Epithelial cell of esophagus (primary cell): ENCODE data around the gene NKAIN2.
"Not testable (repeated sequence)": the region's sequence is repeated elsewhere in the genome, so short reads cannot be mapped to it uniquely, and the experiment has no call there.

ENCODE experiments used
- DNase-seq: peaks from one replicate; pipeline ENCODE4 v3.0.0; 2010; ENCODE audit warnings: low read depth
- H3K4me3 ChIP-seq: 2 replicates; pipeline ENCODE4 v1.5.1; 2011; ENCODE audit warnings: mild to moderate bottlenecking, low read length, control low read depth
- CTCF ChIP-seq: IDR thresholded peaks from 2 replicates; pipeline ENCODE4 v1.5.1; 2011; ENCODE audit warnings: low read depth, mild to moderate bottlenecking, low read length, control low read depth, inconsistent platforms; ENCODE audit not compliant: insufficient read depth; ENCODE audit errors: missing control alignments

Gene NKAIN2

GRCh38 chr6:124158024-124158423 is 354.4 kb downstream of the NKAIN2 start:
- TF ChIP-seq CTCF, result no peak
- no peak for DNase-seq
- H3K4me3 ChIP-seq, result no peak overlapping the region

GRCh38 chr6:124163676-124164075 is 360.0 kb downstream of the NKAIN2 start:
- H3K4me3 ChIP-seq, result no peak overlapping the region
- TF ChIP-seq CTCF, result no peak
- no peak for DNase-seq

DNA sequence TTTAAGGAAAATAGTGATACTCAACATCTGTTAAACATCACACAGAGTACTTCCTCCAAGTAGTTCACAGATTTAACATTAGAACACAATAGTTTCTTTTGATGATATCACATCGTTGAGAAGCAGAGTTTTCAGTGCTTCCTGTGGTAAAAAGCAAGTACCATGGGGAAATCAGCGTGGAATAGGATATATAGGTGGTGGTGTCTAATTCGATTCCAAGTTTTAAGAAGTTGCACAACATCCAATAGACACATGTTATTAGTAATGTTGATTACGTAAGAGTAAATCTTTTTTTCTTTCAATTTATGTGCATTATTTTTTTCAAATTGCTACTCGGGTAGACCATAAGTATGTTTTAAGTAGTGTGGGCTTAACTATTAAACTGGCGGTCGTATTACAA is 360.7 kb downstream of the NKAIN2 start:
- TF ChIP-seq CTCF, result no peak
- DNase-seq, result no peak
- no peak overlapping the region for H3K4me3 ChIP-seq

GRCh38 chr6:124167249-124167648 is 363.6 kb downstream of the NKAIN2 start:
- not testable (repeated sequence) for H3K4me3 ChIP-seq, DNase-seq

GRCh38 chr6:124190256-124190655 is 386.6 kb downstream of the NKAIN2 start:
- TF ChIP-seq CTCF, result no peak
- H3K4me3 ChIP-seq, result no peak overlapping the region
- peak; percentile 23 for DNase-seq

DNA sequence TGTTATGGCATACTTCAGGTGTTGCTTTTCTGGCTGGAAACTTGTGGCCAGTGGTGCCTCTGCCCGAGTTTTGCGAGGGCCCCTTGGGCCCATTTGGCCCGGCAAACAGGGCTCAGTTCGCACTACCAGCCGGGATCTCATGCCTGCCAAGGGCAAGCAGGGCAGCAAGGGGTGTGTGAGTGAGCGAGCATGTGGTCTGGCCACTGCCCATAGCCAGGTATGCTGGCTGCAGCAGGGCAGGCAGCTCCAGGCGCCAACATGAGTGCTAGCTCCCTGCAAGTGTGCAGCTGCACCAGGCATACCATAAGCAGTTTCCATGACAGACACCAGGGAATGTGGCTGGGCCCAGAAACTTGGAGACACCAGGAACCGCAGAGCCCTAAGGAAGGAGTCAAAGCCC is 389.5 kb downstream of the NKAIN2 start:
- DNase-seq, result no peak
- TF ChIP-seq CTCF, result no peak
- H3K4me3 ChIP-seq, result no peak overlapping the region

- no peak overlapping the region for H3K4me3 ChIP-seq
- no peak for DNase-seq
- no peak for TF ChIP-seq CTCF
Observed at GRCh38 chr6:124197148-124197547, 393.5 kb downstream of the NKAIN2 start.

GRCh38 chr6:124199286-124199685 is 395.6 kb downstream of the NKAIN2 start:
- no peak for DNase-seq
- H3K4me3 ChIP-seq, result no peak overlapping the region
- TF ChIP-seq CTCF, result no peak
